Measurements from ENCODE around the gene STRIP1. TPM values are rescaled to one million over a fixed set of nuclear protein-coding genes. Genes with fewer than 3 reads are reported as not detected.
A peak's percentile ranks its signal among the peaks of the same experiment; 100 is the strongest.

STRIP1 gene
- polyA plus RNA-seq, 4 donors: 15.1 to 31.3 (median 18.3) TPM

GRCh38 chr1:110004583-110004982, 29.8 kb upstream of the STRIP1 start:
- H3K4me3 ChIP-seq (ENCODE audit: low read depth in 1 of 3, low read length in 3 of 3): no peak overlapping the region

DNA sequence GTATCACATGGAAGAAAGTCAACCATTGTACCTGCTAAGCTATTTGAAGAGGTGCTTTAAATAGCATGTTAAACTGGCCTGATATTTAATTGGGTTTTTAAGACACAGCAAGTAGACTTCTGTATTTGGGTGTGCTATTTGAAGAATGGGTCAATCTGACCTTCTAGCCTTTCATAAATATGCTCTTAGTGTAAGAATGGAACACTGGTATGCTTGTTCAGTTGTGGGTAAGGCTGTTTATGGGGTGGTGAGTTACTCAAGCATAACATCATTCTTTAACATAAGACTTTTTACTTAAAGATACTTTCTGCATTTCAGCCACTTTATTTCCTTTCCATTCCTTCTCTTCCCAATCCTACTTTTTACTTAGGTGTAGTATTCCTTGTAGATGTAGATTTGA, 28.5 kb upstream of the STRIP1 start:
- Histone ChIP-seq H3K27me3 (ENCODE audit: control insufficient read depth in 3 of 3, insufficient read depth in 3 of 3, low read length in 3 of 3) (no peaks in the 10 kb centered on the region), H3K4me3 (ENCODE audit: low read depth in 1 of 3, low read length in 3 of 3) (no peak overlapping the region), H3K36me3 (ENCODE audit: control insufficient read depth in 3 of 3, insufficient read depth in 2 of 3, low read depth in 1 of 3, low read length in 3 of 3) (peaks cover 4 to 9% (median 7%) of the 10 kb centered on the region in 3 donors), H3K9me3 (ENCODE audit: control insufficient read depth in 2 of 2, insufficient read depth in 1 of 2, low read depth in 1 of 2, low read length in 1 of 2) (no peaks in the 10 kb centered on the region), H3K4me1 (ENCODE audit: control insufficient read depth in 3 of 3, insufficient read depth in 2 of 3, low read depth in 1 of 3, low read length in 2 of 3) (peaks cover 2 to 25% (median 6%) of the 10 kb centered on the region in 3 donors), H3K27ac (ENCODE audit: low read depth in 1 of 3, low read length in 2 of 3) (no peak overlapping the region)
- FAIRE-seq (no peak), DNase-seq (no peak)

More at GRCh38 chr1:110004583-110004982, 29.8 kb upstream of the STRIP1 start:
- Histone ChIP-seq H3K27ac (ENCODE audit: low read depth in 1 of 3, low read length in 2 of 3) (peak overlapping the region in 2 of 3 donors; percentile 85 to 88), H3K9me3 (ENCODE audit: control insufficient read depth in 2 of 2, insufficient read depth in 1 of 2, low read depth in 1 of 2, low read length in 1 of 2) (no peaks in the 10 kb centered on the region), H3K27me3 (ENCODE audit: control insufficient read depth in 3 of 3, insufficient read depth in 3 of 3, low read length in 3 of 3) (no peaks in the 10 kb centered on the region), H3K4me1 (ENCODE audit: control insufficient read depth in 3 of 3, insufficient read depth in 2 of 3, low read depth in 1 of 3, low read length in 2 of 3) (peaks cover 2 to 25% (median 6%) of the 10 kb centered on the region in 3 donors), H3K36me3 (ENCODE audit: control insufficient read depth in 3 of 3, insufficient read depth in 2 of 3, low read depth in 1 of 3, low read length in 3 of 3) (peaks cover 4 to 9% (median 7%) of the 10 kb centered on the region in 3 donors)
- peak; percentile 45 to 51 for DNase-seq
- no peak for FAIRE-seq
- WGBS, 3 donors: 0 to 36% (median 10%) methylated on average over 1 of the region's 1 CpG

GRCh38 chr1:110006516-110006915, 27.9 kb upstream of the STRIP1 start:
- Histone ChIP-seq H3K27ac (ENCODE audit: low read depth in 1 of 3, low read length in 2 of 3) (no peak overlapping the region), H3K4me3 (ENCODE audit: low read depth in 1 of 3, low read length in 3 of 3) (no peak overlapping the region), H3K4me1 (ENCODE audit: control insufficient read depth in 3 of 3, insufficient read depth in 2 of 3, low read depth in 1 of 3, low read length in 2 of 3) (peaks cover 2 to 25% (median 6%) of the 10 kb centered on the region in 3 donors), H3K9me3 (ENCODE audit: control insufficient read depth in 2 of 2, insufficient read depth in 1 of 2, low read depth in 1 of 2, low read length in 1 of 2) (no peaks in the 10 kb centered on the region), H3K36me3 (ENCODE audit: control insufficient read depth in 3 of 3, insufficient read depth in 2 of 3, low read depth in 1 of 3, low read length in 3 of 3) (peaks cover 4 to 10% (median 9%) of the 10 kb centered on the region in 3 donors), H3K27me3 (ENCODE audit: control insufficient read depth in 3 of 3, insufficient read depth in 3 of 3, low read length in 3 of 3) (no peaks in the 10 kb centered on the region)
- WGBS, 3 donors: 44 to 56% (median 50%) methylated on average over 1 of the region's 1 CpG
- FAIRE-seq (no peak), DNase-seq (no peak)

GRCh38 chr1:110007046-110007830, 27.2 kb upstream of the STRIP1 start:
- H3K27ac ChIP-seq (ENCODE audit: low read depth in 1 of 3, low read length in 2 of 3): no peak overlapping the region
- DNase-seq (no peak), FAIRE-seq (no peak)
- H3K4me1 ChIP-seq (ENCODE audit: control insufficient read depth in 3 of 3, insufficient read depth in 2 of 3, low read depth in 1 of 3, low read length in 2 of 3): peaks cover 2 to 25% (median 6%) of the 10 kb centered on the region in 3 donors
- no peak overlapping the region for H3K4me3 ChIP-seq (ENCODE audit: low read depth in 1 of 3, low read length in 3 of 3)
- 77 to 84% (median 78%) methylated on average over 4 of the region's 4 CpGs for whole genome bisulfite sequencing, 3 donors
- peaks cover 4 to 12% (median 10%) of the 10 kb centered on the region in 3 donors for H3K36me3 ChIP-seq (ENCODE audit: control insufficient read depth in 3 of 3, insufficient read depth in 2 of 3, low read depth in 1 of 3, low read length in 3 of 3)
- H3K9me3 ChIP-seq (ENCODE audit: control insufficient read depth in 2 of 2, insufficient read depth in 1 of 2, low read depth in 1 of 2, low read length in 1 of 2): no peaks in the 10 kb centered on the region
- no peaks in the 10 kb centered on the region for H3K27me3 ChIP-seq (ENCODE audit: control insufficient read depth in 3 of 3, insufficient read depth in 3 of 3, low read length in 3 of 3)

GRCh38 chr1:110008971-110009565, 25.4 kb upstream of the STRIP1 start:
- no peaks in the 10 kb centered on the region for H3K27me3 ChIP-seq (ENCODE audit: control insufficient read depth in 3 of 3, insufficient read depth in 3 of 3, low read length in 3 of 3)
- DNase-seq (no peak), FAIRE-seq (no peak)
- WGBS, 3 donors: 91 to 95% (median 94%) methylated on average over 7 of the region's 7 CpGs
- H3K36me3 ChIP-seq (ENCODE audit: control insufficient read depth in 3 of 3, insufficient read depth in 2 of 3, low read depth in 1 of 3, low read length in 3 of 3): peaks cover 8 to 24% (median 14%) of the 10 kb centered on the region in 3 donors
- peaks cover 2 to 15% (median 2%) of the 10 kb centered on the region in 3 donors for H3K4me1 ChIP-seq (ENCODE audit: control insufficient read depth in 3 of 3, insufficient read depth in 2 of 3, low read depth in 1 of 3, low read length in 2 of 3)
- no peak overlapping the region for H3K27ac ChIP-seq (ENCODE audit: low read depth in 1 of 3, low read length in 2 of 3)
- no peaks in the 10 kb centered on the region for H3K9me3 ChIP-seq (ENCODE audit: control insufficient read depth in 2 of 2, insufficient read depth in 1 of 2, low read depth in 1 of 2, low read length in 1 of 2)
- H3K4me3 ChIP-seq (ENCODE audit: low read depth in 1 of 3, low read length in 3 of 3): no peak overlapping the region

GRCh38 chr1:110011527-110012041, 22.8 kb upstream of the STRIP1 start:
- no peaks in the 10 kb centered on the region for H3K4me1 ChIP-seq (ENCODE audit: control insufficient read depth in 3 of 3, insufficient read depth in 2 of 3, low read depth in 1 of 3, low read length in 2 of 3)
- peaks cover 8 to 32% (median 26%) of the 10 kb centered on the region in 3 donors for H3K36me3 ChIP-seq (ENCODE audit: control insufficient read depth in 3 of 3, insufficient read depth in 2 of 3, low read depth in 1 of 3, low read length in 3 of 3)
- no peaks in the 10 kb centered on the region for H3K27me3 ChIP-seq (ENCODE audit: control insufficient read depth in 3 of 3, insufficient read depth in 3 of 3, low read length in 3 of 3)
- H3K27ac ChIP-seq (ENCODE audit: low read depth in 1 of 3, low read length in 2 of 3): no peak overlapping the region
- 45 to 52% (median 47%) methylated on average over 2 of the region's 2 CpGs for WGBS, 3 donors
- no peak for FAIRE-seq
- no peaks in the 10 kb centered on the region for H3K9me3 ChIP-seq (ENCODE audit: control insufficient read depth in 2 of 2, insufficient read depth in 1 of 2, low read depth in 1 of 2, low read length in 1 of 2)
- peak; percentile 65 to 68 for DNase-seq
- H3K4me3 ChIP-seq (ENCODE audit: low read depth in 1 of 3, low read length in 3 of 3): no peak overlapping the region

DNA sequence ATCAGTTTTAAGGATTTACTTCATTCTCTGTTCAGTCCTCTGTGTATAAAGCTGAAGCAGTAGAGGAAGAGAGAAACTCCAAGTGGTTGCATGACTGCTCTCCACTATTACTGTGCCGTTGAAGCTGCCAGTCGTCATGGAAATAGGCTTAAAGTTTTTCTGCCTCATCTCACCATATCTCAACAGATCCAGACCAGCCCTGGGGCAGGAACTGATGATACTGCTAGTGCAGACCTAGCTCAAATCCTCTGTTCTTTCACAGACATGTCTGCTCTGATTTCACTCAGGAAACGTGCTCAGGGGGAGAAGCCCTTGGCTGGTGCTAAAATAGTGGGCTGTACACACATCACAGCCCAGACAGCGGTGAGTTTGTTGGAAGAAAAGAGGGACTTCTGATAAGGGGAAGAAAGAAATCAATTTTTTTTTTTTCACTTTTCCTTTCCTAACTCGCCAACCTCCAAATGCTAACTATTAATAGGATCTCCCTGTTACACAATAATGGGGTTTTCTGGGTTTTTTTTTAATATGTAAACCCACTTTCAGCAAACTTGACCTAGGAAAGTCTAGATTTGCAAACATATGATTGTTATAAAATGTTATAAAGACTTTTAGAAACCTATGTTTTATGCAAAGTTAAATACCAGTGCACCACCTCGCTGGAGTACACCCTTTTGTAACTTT, 22.2 kb upstream of the STRIP1 start:
- Histone ChIP-seq H3K4me1 (ENCODE audit: control insufficient read depth in 3 of 3, insufficient read depth in 2 of 3, low read depth in 1 of 3, low read length in 2 of 3) (no peaks in the 10 kb centered on the region), H3K4me3 (ENCODE audit: low read depth in 1 of 3, low read length in 3 of 3) (no peak overlapping the region), H3K27ac (ENCODE audit: low read depth in 1 of 3, low read length in 2 of 3) (peak overlapping the region in 1 of 3 donors; percentile 19), H3K27me3 (ENCODE audit: control insufficient read depth in 3 of 3, insufficient read depth in 3 of 3, low read length in 3 of 3) (no peaks in the 10 kb centered on the region), H3K36me3 (ENCODE audit: control insufficient read depth in 3 of 3, insufficient read depth in 2 of 3, low read depth in 1 of 3, low read length in 3 of 3) (peaks cover 8 to 34% (median 27%) of the 10 kb centered on the region in 3 donors), H3K9me3 (ENCODE audit: control insufficient read depth in 2 of 2, insufficient read depth in 1 of 2, low read depth in 1 of 2, low read length in 1 of 2) (no peaks in the 10 kb centered on the region)
- WGBS, 3 donors: 82 to 88% (median 84%) methylated on average over 6 of the region's 6 CpGs
- FAIRE-seq (no peak), DNase-seq (no peak)

GRCh38 chr1:110017792-110018191, 16.6 kb upstream of the STRIP1 start:
- Histone ChIP-seq H3K27ac (ENCODE audit: low read depth in 1 of 3, low read length in 2 of 3) (no peak overlapping the region), H3K4me3 (ENCODE audit: low read depth in 1 of 3, low read length in 3 of 3) (no peak overlapping the region), H3K36me3 (ENCODE audit: control insufficient read depth in 3 of 3, insufficient read depth in 2 of 3, low read depth in 1 of 3, low read length in 3 of 3) (peaks cover 23 to 48% (median 42%) of the 10 kb centered on the region in 3 donors), H3K4me1 (ENCODE audit: control insufficient read depth in 3 of 3, insufficient read depth in 2 of 3, low read depth in 1 of 3, low read length in 2 of 3) (no peaks in the 10 kb centered on the region), H3K9me3 (ENCODE audit: control insufficient read depth in 2 of 2, insufficient read depth in 1 of 2, low read depth in 1 of 2, low read length in 1 of 2) (no peaks in the 10 kb centered on the region), H3K27me3 (ENCODE audit: control insufficient read depth in 3 of 3, insufficient read depth in 3 of 3, low read length in 3 of 3) (no peaks in the 10 kb centered on the region)
- no peak for FAIRE-seq
- no peak for DNase-seq
- WGBS, 3 donors: 87 to 93% (median 89%) methylated on average over 3 of the region's 3 CpGs

Measured in small intestine (tissue), 7 donors.